Thyroid gland (tissue), 4 donors: Measurements from ENCODE around the gene CEP72.
"Not testable (repeated sequence)": the region's sequence is repeated elsewhere in the genome, so short reads cannot be mapped to it uniquely, and the experiment has no call there.

ENCODE experiments used
- POLR2A ChIP-seq, 2 donors: fragments of 450-650 bp; IDR thresholded peaks; one replicate each; pipeline ENCODE4 v1.6.1; 2017; ENCODE audit warnings: antibody characterized with exemption in 2 of 2, mild to moderate bottlenecking in 2 of 2, moderate library complexity in 1 of 2
- TF ChIP-seq, protein P1 (sequence below), 6 experiments: fragments of 200-600 bp in 3 of 6; fragments of 450-650 bp in 3 of 6; sonication (generic) in 3 of 6; IDR thresholded peaks; one replicate each; pipeline ENCODE4 v1.5.1; 2016 to 2019; ENCODE audit warnings: antibody characterized with exemption in 6 of 6, mild to moderate bottlenecking in 2 of 6, inconsistent platforms in 1 of 6, moderate library complexity in 1 of 6

DNA sequence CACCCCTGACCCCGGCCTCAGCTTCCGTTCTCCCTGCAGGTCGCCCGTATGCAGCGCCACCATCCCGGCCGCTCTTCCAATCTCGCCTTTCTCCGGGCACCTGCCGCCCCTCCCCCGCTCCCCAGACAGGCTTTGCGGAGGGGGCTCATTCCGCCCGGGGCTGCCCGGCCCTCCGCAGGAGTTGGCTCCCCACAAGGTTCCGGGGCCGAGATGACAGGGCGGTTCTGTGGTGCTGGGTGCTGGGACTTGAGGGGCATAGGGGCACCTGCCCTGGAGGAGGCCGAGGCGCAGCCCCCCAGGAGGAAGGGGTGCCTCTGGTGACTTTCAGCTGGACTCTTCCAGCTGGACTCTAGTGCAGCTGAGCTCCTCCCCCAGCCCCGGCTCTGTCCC lies 81.9 kb downstream of the CEP72 start:
- TF ChIP-seq, protein P1, sequence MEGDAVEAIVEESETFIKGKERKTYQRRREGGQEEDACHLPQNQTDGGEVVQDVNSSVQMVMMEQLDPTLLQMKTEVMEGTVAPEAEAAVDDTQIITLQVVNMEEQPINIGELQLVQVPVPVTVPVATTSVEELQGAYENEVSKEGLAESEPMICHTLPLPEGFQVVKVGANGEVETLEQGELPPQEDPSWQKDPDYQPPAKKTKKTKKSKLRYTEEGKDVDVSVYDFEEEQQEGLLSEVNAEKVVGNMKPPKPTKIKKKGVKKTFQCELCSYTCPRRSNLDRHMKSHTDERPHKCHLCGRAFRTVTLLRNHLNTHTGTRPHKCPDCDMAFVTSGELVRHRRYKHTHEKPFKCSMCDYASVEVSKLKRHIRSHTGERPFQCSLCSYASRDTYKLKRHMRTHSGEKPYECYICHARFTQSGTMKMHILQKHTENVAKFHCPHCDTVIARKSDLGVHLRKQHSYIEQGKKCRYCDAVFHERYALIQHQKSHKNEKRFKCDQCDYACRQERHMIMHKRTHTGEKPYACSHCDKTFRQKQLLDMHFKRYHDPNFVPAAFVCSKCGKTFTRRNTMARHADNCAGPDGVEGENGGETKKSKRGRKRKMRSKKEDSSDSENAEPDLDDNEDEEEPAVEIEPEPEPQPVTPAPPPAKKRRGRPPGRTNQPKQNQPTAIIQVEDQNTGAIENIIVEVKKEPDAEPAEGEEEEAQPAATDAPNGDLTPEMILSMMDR (IDR thresholded peaks at IDR 0.05): not testable (repeated sequence)
- TF ChIP-seq POLR2A (IDR thresholded peaks at IDR 0.05): not testable (repeated sequence)
